ENCODE data around the gene ADIPOR1.
"Not testable (repeated sequence)": the region's sequence is repeated elsewhere in the genome, so short reads cannot be mapped to it uniquely, and the experiment has no call there.

Gene ADIPOR1

GRCh38 chr1:202941372-202941771, 16.7 kb downstream of the ADIPOR1 start:
- H3K4me1 Mint-ChIP-seq (ENCODE audit: low read depth): no peaks in the 10 kb centered on the region
- intact Hi-C loops (cut with micrococcal nuclease): no loop called here
- no peaks in the 10 kb centered on the region for H3K27me3 Mint-ChIP-seq
- peaks cover 71% of the 10 kb centered on the region for H3K36me3 Mint-ChIP-seq (ENCODE audit: low read depth)
- H3K27ac Mint-ChIP-seq: no peak overlapping the region
- H3K9me3 Mint-ChIP-seq: no peaks in the 10 kb centered on the region
- no peak overlapping the region for H3K4me3 Mint-ChIP-seq

DNA sequence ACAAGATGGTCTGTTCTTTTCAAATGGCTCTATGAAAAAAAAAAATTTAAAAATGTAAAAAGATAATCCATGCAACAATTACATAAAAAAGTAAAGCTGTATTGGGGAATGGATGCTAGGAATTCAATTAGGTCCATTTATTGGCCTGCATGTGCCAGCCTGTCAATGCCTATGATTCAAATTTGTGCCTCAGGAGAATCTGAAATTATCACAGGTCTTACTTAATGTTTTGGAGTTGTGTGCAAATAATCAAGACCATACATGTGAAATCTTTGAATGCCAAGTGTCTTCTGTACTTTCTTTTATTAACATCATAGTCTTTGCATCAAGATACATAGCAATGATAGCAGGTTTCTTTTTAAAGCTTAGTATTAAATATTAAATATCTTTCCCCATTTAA, 17.6 kb downstream of the ADIPOR1 start:
- Mint-ChIP-seq H3K36me3 (ENCODE audit: low read depth) (peaks cover 63% of the 10 kb centered on the region), H3K4me1 (ENCODE audit: low read depth) (no peaks in the 10 kb centered on the region), H3K27me3 (no peaks in the 10 kb centered on the region), H3K9me3 (no peaks in the 10 kb centered on the region), H3K27ac (no peak overlapping the region), H3K4me3 (no peak overlapping the region)
- intact Hi-C loops (cut with micrococcal nuclease): no loop called here

GRCh38 chr1:202938287-202938925, 19.7 kb downstream of the ADIPOR1 start:
- Mint-ChIP-seq H3K9me3 (no peaks in the 10 kb centered on the region), H3K27me3 (no peaks in the 10 kb centered on the region), H3K36me3 (ENCODE audit: low read depth) (peaks cover 41% of the 10 kb centered on the region), H3K27ac (no peak overlapping the region), H3K4me1 (ENCODE audit: low read depth) (peaks cover 12% of the 10 kb centered on the region), H3K4me3 (no peak overlapping the region)
- intact Hi-C loops (cut with micrococcal nuclease): no loop called here

DNA sequence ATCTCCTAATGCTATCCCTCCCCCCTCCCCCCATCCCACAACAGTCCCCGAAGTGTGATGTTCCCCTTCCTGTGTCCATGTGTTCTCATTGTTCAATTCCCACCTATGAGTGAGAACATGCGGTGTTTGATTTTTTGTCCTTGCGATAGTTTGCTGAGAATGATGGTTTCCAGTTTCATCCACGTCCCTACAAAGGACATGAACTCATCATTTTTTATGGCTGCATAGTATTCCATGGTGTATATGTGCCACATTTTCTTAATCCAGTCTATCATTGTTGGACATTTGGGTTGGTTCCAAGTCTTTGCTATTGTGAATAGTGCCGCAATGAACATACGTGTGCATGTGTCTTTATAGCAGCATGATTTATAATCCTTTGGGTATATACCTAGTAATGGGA, 21.7 kb downstream of the ADIPOR1 start:
- H3K9me3 Mint-ChIP-seq: not testable (repeated sequence)

DNA sequence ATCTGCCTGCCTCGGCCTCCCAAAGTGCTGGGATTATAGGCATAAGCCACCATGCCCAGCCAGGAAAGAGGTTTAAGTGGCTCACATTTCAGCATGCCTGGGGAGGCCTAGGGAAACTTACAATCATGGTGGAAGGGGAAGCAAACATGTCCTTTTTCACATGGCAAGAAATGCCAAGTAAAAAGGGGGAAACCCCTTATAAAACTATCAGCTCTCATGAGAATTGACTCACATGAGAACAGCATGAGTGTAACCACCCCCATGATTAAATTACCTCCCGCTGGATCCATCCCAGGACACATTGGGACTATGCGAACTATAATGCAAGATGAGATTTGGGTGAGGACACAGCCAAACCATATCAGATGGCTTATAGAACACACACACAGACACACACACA, 22.3 kb downstream of the ADIPOR1 start:
- Mint-ChIP-seq H3K36me3 (ENCODE audit: low read depth) (peaks cover 16% of the 10 kb centered on the region), H3K27ac (no peak overlapping the region), H3K4me3 (no peak overlapping the region), H3K27me3 (peaks cover 3% of the 10 kb centered on the region), H3K9me3 (no peaks in the 10 kb centered on the region), H3K4me1 (ENCODE audit: low read depth) (peaks cover 13% of the 10 kb centered on the region)
- intact Hi-C loops (cut with micrococcal nuclease): no loop called here

More for the DNA sequence above, 21.7 kb downstream of the ADIPOR1 start:
- H3K27ac Mint-ChIP-seq; H3K27me3 Mint-ChIP-seq; H3K4me3 Mint-ChIP-seq; intact Hi-C loops (cut with micrococcal nuclease): not testable (repeated sequence)
- H3K4me1 Mint-ChIP-seq (ENCODE audit: low read depth): peaks cover 13% of the 10 kb centered on the region
- H3K36me3 Mint-ChIP-seq (ENCODE audit: low read depth): peaks cover 21% of the 10 kb centered on the region

GRCh38 chr1:202934755-202935154, 23.4 kb downstream of the ADIPOR1 start:
- Mint-ChIP-seq H3K27me3 (peaks cover 3% of the 10 kb centered on the region), H3K36me3 (ENCODE audit: low read depth) (peaks cover 5% of the 10 kb centered on the region), H3K4me3 (no peak overlapping the region), H3K9me3 (no peaks in the 10 kb centered on the region), H3K4me1 (ENCODE audit: low read depth) (peaks cover 13% of the 10 kb centered on the region), H3K27ac (no peak overlapping the region)
- intact Hi-C loops (cut with micrococcal nuclease): no loop called here

- Mint-ChIP-seq H3K27ac (no peak overlapping the region), H3K4me1 (ENCODE audit: low read depth) (peaks cover 13% of the 10 kb centered on the region), H3K27me3 (peaks cover 3% of the 10 kb centered on the region), H3K9me3 (no peaks in the 10 kb centered on the region), H3K4me3 (no peak overlapping the region), H3K36me3 (ENCODE audit: low read depth) (no peaks in the 10 kb centered on the region)
- intact Hi-C loops (cut with micrococcal nuclease): no loop called here
These were observed 25.6 kb downstream of the ADIPOR1 start for GRCh38 chr1:202932476-202932875.

DNA sequence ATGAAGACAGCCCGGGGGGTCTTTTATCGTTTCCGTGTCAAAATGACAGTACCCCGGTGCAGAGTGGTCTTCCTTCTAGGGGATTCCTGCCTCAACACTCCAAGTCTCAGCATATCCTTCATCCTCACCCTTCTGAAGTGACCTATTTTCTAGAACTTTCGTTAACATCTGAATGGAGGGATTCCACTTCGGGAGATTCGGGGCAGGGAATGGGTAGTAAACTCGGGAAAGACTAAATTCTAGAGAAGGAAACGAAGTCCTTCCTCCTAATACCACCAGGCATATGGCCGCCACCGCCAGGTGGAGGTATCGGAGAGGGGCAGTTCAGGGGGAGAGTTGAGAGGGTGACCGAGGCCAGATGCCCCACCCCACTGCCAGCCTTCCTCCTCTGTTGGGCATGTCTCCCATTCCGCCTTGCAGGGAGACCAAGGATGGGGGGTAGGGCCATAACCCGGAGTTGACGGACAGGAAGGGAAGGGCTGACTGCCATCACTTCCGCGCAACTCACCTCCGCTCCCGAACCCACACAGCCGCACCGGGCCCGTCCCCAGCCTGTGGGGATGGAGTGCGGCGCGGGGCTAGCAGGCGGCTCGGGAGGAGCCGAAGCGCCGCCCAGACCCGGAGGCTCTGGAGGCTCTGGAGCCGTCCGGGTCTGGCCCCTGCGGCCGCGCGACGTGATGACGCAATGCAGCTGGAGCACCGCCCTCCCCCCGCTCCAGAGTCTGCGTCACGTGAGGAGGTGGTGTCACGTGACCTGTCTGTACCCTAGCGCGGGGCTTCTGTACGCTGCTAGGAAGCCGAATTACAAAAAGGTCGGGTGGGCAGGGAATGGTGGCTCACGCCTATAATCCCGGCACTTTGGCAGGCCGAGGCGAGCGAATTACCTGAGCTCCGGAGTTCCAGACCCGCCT, 31.3 kb downstream of the ADIPOR1 start, which contains the start of gene KLHL12:
TSS of gene KLHL12 (minus strand) at position 654 of the 911 bp plus-strand sequence. CDS start 2,072 bp downstream, outside the sequence.
- H3K36me3 Mint-ChIP-seq (ENCODE audit: low read depth): peaks cover 40% of the 10 kb centered on the region
- intact Hi-C loops (cut with micrococcal nuclease): loop anchor here (2.0 to 5.0 kb wide), 3 partner anchors 40 to 72 kb away; partner anchors contain the start of genes CYB5R1 and RABIF
- H3K9me3 Mint-ChIP-seq: no peaks in the 10 kb centered on the region
- peak within 1 kb of the TSS; percentile 95 for H3K27ac Mint-ChIP-seq
- H3K4me3 Mint-ChIP-seq: peak within 1 kb of the TSS; percentile 91
- peaks cover 3% of the 10 kb centered on the region for H3K27me3 Mint-ChIP-seq
- peaks cover 40% of the 10 kb centered on the region for H3K4me1 Mint-ChIP-seq (ENCODE audit: low read depth)

DNA sequence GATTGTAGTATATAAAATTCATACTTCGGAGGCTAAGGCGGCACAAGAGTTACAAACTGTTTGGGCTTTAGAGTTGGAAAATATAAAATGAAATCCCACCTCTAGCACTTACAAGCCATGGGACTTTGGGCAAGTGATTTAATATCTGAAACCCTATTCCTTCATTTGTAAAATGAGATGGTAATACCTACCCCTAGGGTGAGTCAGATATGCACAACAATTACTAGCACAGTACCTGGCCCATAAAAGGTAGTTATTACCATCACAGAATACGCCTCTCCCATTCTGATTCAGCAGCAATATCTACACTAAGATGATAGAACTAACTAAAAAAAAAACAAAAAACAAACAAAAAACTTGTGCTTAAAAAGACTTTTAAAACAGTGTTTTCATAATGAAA, 34.6 kb downstream of the ADIPOR1 start:
- peaks cover 40% of the 10 kb centered on the region for H3K4me1 Mint-ChIP-seq (ENCODE audit: low read depth)
- peaks cover 52% of the 10 kb centered on the region for H3K36me3 Mint-ChIP-seq (ENCODE audit: low read depth)
- intact Hi-C loops (cut with micrococcal nuclease): no loop called here
- H3K9me3 Mint-ChIP-seq: no peaks in the 10 kb centered on the region
- H3K4me3 Mint-ChIP-seq: no peak overlapping the region
- no peaks in the 10 kb centered on the region for H3K27me3 Mint-ChIP-seq
- H3K27ac Mint-ChIP-seq: no peak overlapping the region

DNA sequence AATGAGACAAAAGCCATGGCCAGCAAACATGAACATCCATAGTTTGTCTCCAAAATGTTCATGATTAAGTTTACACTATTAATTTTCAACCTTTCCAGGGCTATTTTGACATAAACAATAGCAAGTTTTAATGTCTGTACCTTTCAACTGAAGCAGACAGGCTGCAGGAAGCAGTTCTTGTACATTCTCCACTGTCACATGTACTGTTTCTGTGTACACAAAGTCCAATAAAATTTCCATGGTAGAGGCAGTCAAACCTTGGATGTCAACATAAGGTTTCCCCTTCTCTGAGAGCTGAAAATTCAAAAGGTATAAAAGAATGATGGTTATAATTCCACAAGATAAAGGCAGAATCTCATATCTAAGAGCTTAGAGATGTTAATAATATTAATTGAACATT, 38.5 kb downstream of the ADIPOR1 start:
- peaks cover 25% of the 10 kb centered on the region for H3K4me1 Mint-ChIP-seq (ENCODE audit: low read depth)
- H3K36me3 Mint-ChIP-seq (ENCODE audit: low read depth): peaks cover 67% of the 10 kb centered on the region
- H3K27ac Mint-ChIP-seq: no peak overlapping the region
- intact Hi-C loops (cut with micrococcal nuclease): no loop called here
- H3K9me3 Mint-ChIP-seq: no peaks in the 10 kb centered on the region
- H3K4me3 Mint-ChIP-seq: no peak overlapping the region
- H3K27me3 Mint-ChIP-seq: no peaks in the 10 kb centered on the region

DNA sequence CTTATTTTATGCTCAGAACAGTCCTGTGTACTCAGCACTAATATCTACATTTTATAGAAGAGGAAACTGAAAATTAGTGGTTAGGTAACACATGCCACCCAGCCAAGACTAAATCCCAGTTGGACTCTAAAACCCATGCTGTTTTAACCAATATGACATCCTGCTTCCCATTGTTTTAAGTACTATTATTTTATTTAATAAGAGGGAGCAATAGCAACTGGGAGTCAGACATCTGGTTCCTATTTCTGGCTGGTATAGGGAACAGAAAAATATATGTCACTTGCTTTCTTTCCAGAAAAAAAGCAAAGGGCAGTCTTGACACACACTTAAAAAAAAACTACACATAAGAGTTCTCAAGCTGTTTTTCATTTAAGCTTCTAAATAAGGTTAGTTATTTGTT, 43.0 kb downstream of the ADIPOR1 start:
- no peaks in the 10 kb centered on the region for H3K4me1 Mint-ChIP-seq (ENCODE audit: low read depth)

GRCh38 chr1:202912476-202912875, 45.6 kb downstream of the ADIPOR1 start:
- not testable (repeated sequence) for H3K27ac Mint-ChIP-seq, H3K4me3 Mint-ChIP-seq

More for the DNA sequence above, 43.0 kb downstream of the ADIPOR1 start:
- H3K4me3 Mint-ChIP-seq: no peak overlapping the region
- peaks cover 85% of the 10 kb centered on the region for H3K36me3 Mint-ChIP-seq (ENCODE audit: low read depth)
- intact Hi-C loops (cut with micrococcal nuclease): no loop called here
- no peaks in the 10 kb centered on the region for H3K9me3 Mint-ChIP-seq
- no peaks in the 10 kb centered on the region for H3K27me3 Mint-ChIP-seq
- peak overlapping the region; percentile 46 for H3K27ac Mint-ChIP-seq

GRCh38 chr1:202909494-202909893, 48.6 kb downstream of the ADIPOR1 start:
- Mint-ChIP-seq H3K9me3 (no peaks in the 10 kb centered on the region), H3K4me3 (no peak overlapping the region), H3K36me3 (ENCODE audit: low read depth) (peaks cover 98% of the 10 kb centered on the region), H3K27ac (peak overlapping the region; percentile 44), H3K27me3 (no peaks in the 10 kb centered on the region), H3K4me1 (ENCODE audit: low read depth) (no peaks in the 10 kb centered on the region)
- intact Hi-C loops (cut with micrococcal nuclease): no loop called here

More at GRCh38 chr1:202912476-202912875, 45.6 kb downstream of the ADIPOR1 start:
- H3K27me3 Mint-ChIP-seq; H3K9me3 Mint-ChIP-seq; H3K4me1 Mint-ChIP-seq (ENCODE audit: low read depth); intact Hi-C loops (cut with micrococcal nuclease): not testable (repeated sequence)
- peaks cover 89% of the 10 kb centered on the region for H3K36me3 Mint-ChIP-seq (ENCODE audit: low read depth)

- Mint-ChIP-seq H3K27ac (peak overlapping the region; percentile 44), H3K27me3 (no peaks in the 10 kb centered on the region), H3K9me3 (no peaks in the 10 kb centered on the region), H3K4me3 (no peak overlapping the region), H3K36me3 (ENCODE audit: low read depth) (peaks cover 98% of the 10 kb centered on the region), H3K4me1 (ENCODE audit: low read depth) (no peaks in the 10 kb centered on the region)
- intact Hi-C loops (cut with micrococcal nuclease): no loop called here
These were observed 49.1 kb downstream of the ADIPOR1 start for GRCh38 chr1:202908998-202909397.

Data from dendritic cell treated with granulocyte-macrophage colony-stimulating factor and Interleukin-4, amounts not matched to agents 40 ng/mL and 50 ng/mL, for 4 days (primary cell).